H1 (cell line): ENCODE results near the gene NSD2. TPM values are rescaled to one million over a fixed set of nuclear protein-coding genes. Genes with fewer than 3 reads are reported as not detected.

Source experiments
- CHD7 ChIP-seq: fragments of 300-600 bp; sonication (generic); IDR thresholded peaks from 2 replicates; pipeline ENCODE4 v1.7.1; 2012; ENCODE audit warnings: low read length, moderate library complexity, mild to moderate bottlenecking, inconsistent platforms; ENCODE audit not compliant: insufficient replicate concordance
- polyA plus RNA-seq, 7 experiments: library from polyadenylated mRNA; depleted of rRNA in 3 of 7; stranded (reverse) in 5 of 7; unstranded in 2 of 7; fragments of >200 nt in 5 of 7; fragments of 200-250 nt in 2 of 7; gene quantifications; 1 replicate in 5 of 7; 2 replicates in 1 of 7; 4 replicates in 1 of 7; pipeline versions ENCODE4 v1.2.1 to v1.2.3, GENCODE V29; 2011 to 2013; ENCODE audit warnings: missing spikeins in 2 of 7, mixed read lengths in 2 of 7
- total RNA-seq: library from RNA; stranded (reverse); fragmentation: NEBNext Ultra II Directional; extraction: Animal tissue kit (Norgen Biotek cat#: 25700); gene quantifications from 2 replicates; pipeline ENCODE4 v1.2.1, GENCODE V29; 2021

Gene NSD2
- total and polyA plus RNA-seq, 2 of the 8 experiments (the other 6 are each of a cell fraction or from before 2014, with no cell fraction given), result 26.7 to 129 TPM

- no peak for TF ChIP-seq CHD7
Measured at GRCh38 chr4:1978226-1978625, 107.0 kb downstream of the NSD2 start (continued).
